ENCODE measurements around the gene MOB2. TPM values are rescaled to one million over a fixed set of nuclear protein-coding genes. Genes with fewer than 3 reads are reported as not detected.

The MOB2 gene
- total RNA-seq, 2 donors from 2014 or later = 39.3 to 46.5 TPM

- no peak for DNase-seq (ENCODE audit: low spot score)
- TF ChIP-seq POLR2A (IDR thresholded peaks at IDR 0.05) = no peak
- TF ChIP-seq CTCF (IDR thresholded peaks at IDR 0.05) = no peak
- no peak for TF ChIP-seq POLR2AphosphoS5 (IDR thresholded peaks at IDR 0.05)
- H3K4me1 ChIP-seq (replicated peaks) = peaks cover 7% of the 10 kb centered on the region
- H3K36me3 ChIP-seq = no peaks in the 10 kb centered on the region
- no peaks in the 10 kb centered on the region for H3K9me3 ChIP-seq
- H3K27me3 ChIP-seq (replicated peaks; ENCODE audit: insufficient read depth) = no peaks in the 10 kb centered on the region
- intact Hi-C loops (cut with DNase I) = no loop called here
- no peak overlapping the region for H3K4me3 ChIP-seq
- WGBS = 94% methylated on average over 9 of the region's 13 CpGs
- H3K27ac ChIP-seq = no peak overlapping the region
Observed at GRCh38 chr11:1457326-1457680, 29.3 kb downstream of the MOB2 start.

GRCh38 chr11:1456596-1457325 lies 29.8 kb downstream of the MOB2 start:
- Histone ChIP-seq H3K36me3 (no peaks in the 10 kb centered on the region), H3K4me3 (no peak overlapping the region), H3K9me3 (no peaks in the 10 kb centered on the region), H3K27me3 (replicated peaks; ENCODE audit: insufficient read depth) (no peaks in the 10 kb centered on the region), H3K4me1 (replicated peaks) (peaks cover 7% of the 10 kb centered on the region), H3K27ac (no peak overlapping the region)
- intact Hi-C loops (cut with DNase I) = no loop called here
- DNase-seq (ENCODE audit: low spot score) = no peak
- TF ChIP-seq CTCF (IDR thresholded peaks at IDR 0.05) (no peak), POLR2AphosphoS5 (IDR thresholded peaks at IDR 0.05) (no peak), POLR2A (IDR thresholded peaks at IDR 0.05) (no peak)
- 88% methylated on average over 38 of the region's 44 CpGs for WGBS

GRCh38 chr11:1456176-1456575 lies 30.4 kb downstream of the MOB2 start:
- Histone ChIP-seq H3K27me3 (replicated peaks; ENCODE audit: insufficient read depth) (no peaks in the 10 kb centered on the region), H3K36me3 (no peaks in the 10 kb centered on the region), H3K4me1 (replicated peaks) (peaks cover 7% of the 10 kb centered on the region), H3K9me3 (no peaks in the 10 kb centered on the region), H3K27ac (no peak overlapping the region), H3K4me3 (no peak overlapping the region)
- intact Hi-C loops (cut with DNase I) = no loop called here
- DNase-seq (ENCODE audit: low spot score) = no peak
- WGBS = 86% methylated on average over 22 of the region's 22 CpGs
- TF ChIP-seq CTCF (IDR thresholded peaks at IDR 0.05) (no peak), POLR2AphosphoS5 (IDR thresholded peaks at IDR 0.05) (no peak), POLR2A (IDR thresholded peaks at IDR 0.05) (no peak)

- intact Hi-C loops (cut with DNase I) = no loop called here
- 65% methylated on average over 5 of the region's 5 CpGs for WGBS
Observed at GRCh38 chr11:1455763-1456060, 30.9 kb downstream of the MOB2 start.

More at GRCh38 chr11:1455763-1456060, 30.9 kb downstream of the MOB2 start:
- Histone ChIP-seq H3K27ac (no peak overlapping the region), H3K4me1 (replicated peaks) (peaks cover 7% of the 10 kb centered on the region), H3K27me3 (replicated peaks; ENCODE audit: insufficient read depth) (no peaks in the 10 kb centered on the region), H3K4me3 (no peak overlapping the region), H3K9me3 (no peaks in the 10 kb centered on the region), H3K36me3 (no peaks in the 10 kb centered on the region)
- TF ChIP-seq POLR2AphosphoS5 (IDR thresholded peaks at IDR 0.05) (no peak), POLR2A (IDR thresholded peaks at IDR 0.05) (no peak), CTCF (IDR thresholded peaks at IDR 0.05) (no peak)
- no peak for DNase-seq (ENCODE audit: low spot score)

Data from prostate gland (tissue), 2 donors.